Cardiac muscle cell (in vitro differentiated cells and primary cell): ENCODE data around the gene CUBN. TPM values are rescaled to one million over a fixed set of nuclear protein-coding genes. Genes with fewer than 3 reads are reported as not detected.

ENCODE experiments used
- DNase-seq, 2 donors: peaks; one replicate each; pipeline versions ENCODE4 v3.0.0 to v3.0.0-alpha.2; 2010 to 2017; ENCODE audit warnings: low read depth in 1 of 2, low spot score in 1 of 2
- H3K27ac ChIP-seq: fragments of 200-600 bp; sonication (generic); 2 replicates; pipeline ENCODE4 v1.5.1; 2016
- H3K27me3 ChIP-seq: fragments of 200-600 bp; sonication (generic); 2 replicates; pipeline ENCODE4 v1.6.0; 2016; ENCODE audit warnings: control low read depth
- H3K36me3 ChIP-seq: fragments of 200-600 bp; sonication (generic); 2 replicates; pipeline ENCODE4 v1.5.1; 2016; ENCODE audit warnings: control low read depth
- H3K4me1 ChIP-seq: fragments of 200-600 bp; sonication (generic); 2 replicates; pipeline ENCODE4 v1.8.1; 2017; ENCODE audit warnings: low read depth, mild to moderate bottlenecking, mixed run types
- H3K4me3 ChIP-seq: fragments of 200-600 bp; sonication (generic); 2 replicates; pipeline ENCODE4 v1.5.1; 2016; ENCODE audit warnings: mild to moderate bottlenecking
- H3K9me3 ChIP-seq: fragments of 200-600 bp; sonication (generic); 2 replicates; pipeline ENCODE4 v1.5.1; 2017; ENCODE audit warnings: low read depth, mild to moderate bottlenecking, control low read depth
- CTCF ChIP-seq: IDR thresholded peaks from 2 replicates; pipeline ENCODE4 v1.5.1; 2012; ENCODE audit warnings: low read depth, mild to moderate bottlenecking, low read length
- polyA plus RNA-seq: library from polyadenylated mRNA; unstranded; fragments of >200 nt; fragmentation: Nextera tagmentation; extraction: Ambion mirVana; gene quantifications from 2 replicates; pipeline ENCODE4 v1.2.1, GENCODE V29; 2016
- total RNA-seq: library from RNA; depleted of rRNA; stranded (reverse); fragments of >200 nt; gene quantifications from 2 replicates; pipeline ENCODE4 v1.2.3, GENCODE V29; 2016

CUBN gene
- total and polyA plus RNA-seq, 2 experiments from 2014 or later, result 0.79 to 2.7 TPM

GRCh38 chr10:16804123-16804522, 325.5 kb downstream of the CUBN start:
- no peaks in the 10 kb centered on the region for H3K4me1 ChIP-seq
- TF ChIP-seq CTCF, result no peak

GRCh38 chr10:16803464-16803863, 326.1 kb downstream of the CUBN start:
- Histone ChIP-seq H3K4me3 (no peak overlapping the region), H3K4me1 (no peaks in the 10 kb centered on the region), H3K27ac (no peak overlapping the region), H3K27me3 (no peaks in the 10 kb centered on the region), H3K9me3 (no peaks in the 10 kb centered on the region), H3K36me3 (no peaks in the 10 kb centered on the region)
- no peak for DNase-seq
- no peak for TF ChIP-seq CTCF

More at GRCh38 chr10:16804123-16804522, 325.5 kb downstream of the CUBN start:
- H3K36me3 ChIP-seq, result no peaks in the 10 kb centered on the region
- no peaks in the 10 kb centered on the region for H3K9me3 ChIP-seq
- H3K4me3 ChIP-seq, result no peak overlapping the region
- H3K27ac ChIP-seq, result no peak overlapping the region
- no peak for DNase-seq
- H3K27me3 ChIP-seq, result no peaks in the 10 kb centered on the region

GRCh38 chr10:16799621-16800020, 330.0 kb downstream of the CUBN start:
- no peak for TF ChIP-seq CTCF
- no peak for DNase-seq
- no peak overlapping the region for H3K4me3 ChIP-seq
- no peaks in the 10 kb centered on the region for H3K4me1 ChIP-seq
- no peak overlapping the region for H3K27ac ChIP-seq
- H3K36me3 ChIP-seq, result no peaks in the 10 kb centered on the region
- H3K27me3 ChIP-seq, result no peaks in the 10 kb centered on the region
- H3K9me3 ChIP-seq, result no peaks in the 10 kb centered on the region

GRCh38 chr10:16798571-16798970, 331.0 kb downstream of the CUBN start:
- no peak for DNase-seq
- H3K36me3 ChIP-seq, result no peaks in the 10 kb centered on the region
- H3K4me3 ChIP-seq, result no peak overlapping the region
- no peak overlapping the region for H3K27ac ChIP-seq
- no peaks in the 10 kb centered on the region for H3K27me3 ChIP-seq
- no peaks in the 10 kb centered on the region for H3K4me1 ChIP-seq
- no peak for TF ChIP-seq CTCF
- no peaks in the 10 kb centered on the region for H3K9me3 ChIP-seq

GRCh38 chr10:16795410-16796073, 334.1 kb downstream of the CUBN start:
- no peak for DNase-seq
- H3K9me3 ChIP-seq, result no peaks in the 10 kb centered on the region
- H3K4me1 ChIP-seq, result no peaks in the 10 kb centered on the region
- H3K4me3 ChIP-seq, result no peak overlapping the region
- no peaks in the 10 kb centered on the region for H3K27me3 ChIP-seq
- no peak for TF ChIP-seq CTCF
- no peak overlapping the region for H3K27ac ChIP-seq
- H3K36me3 ChIP-seq, result no peaks in the 10 kb centered on the region
